GM12801 (cell line): ENCODE measurements around the gene HJURP.

Source experiments
- TF ChIP-seq, protein P1 (sequence below): IDR thresholded peaks from one replicate; pipeline ENCODE4 v1.5.1; 2011; ENCODE audit warnings: control low read depth; ENCODE audit not compliant: insufficient read length; ENCODE audit errors: extremely low read depth

HJURP gene

DNA sequence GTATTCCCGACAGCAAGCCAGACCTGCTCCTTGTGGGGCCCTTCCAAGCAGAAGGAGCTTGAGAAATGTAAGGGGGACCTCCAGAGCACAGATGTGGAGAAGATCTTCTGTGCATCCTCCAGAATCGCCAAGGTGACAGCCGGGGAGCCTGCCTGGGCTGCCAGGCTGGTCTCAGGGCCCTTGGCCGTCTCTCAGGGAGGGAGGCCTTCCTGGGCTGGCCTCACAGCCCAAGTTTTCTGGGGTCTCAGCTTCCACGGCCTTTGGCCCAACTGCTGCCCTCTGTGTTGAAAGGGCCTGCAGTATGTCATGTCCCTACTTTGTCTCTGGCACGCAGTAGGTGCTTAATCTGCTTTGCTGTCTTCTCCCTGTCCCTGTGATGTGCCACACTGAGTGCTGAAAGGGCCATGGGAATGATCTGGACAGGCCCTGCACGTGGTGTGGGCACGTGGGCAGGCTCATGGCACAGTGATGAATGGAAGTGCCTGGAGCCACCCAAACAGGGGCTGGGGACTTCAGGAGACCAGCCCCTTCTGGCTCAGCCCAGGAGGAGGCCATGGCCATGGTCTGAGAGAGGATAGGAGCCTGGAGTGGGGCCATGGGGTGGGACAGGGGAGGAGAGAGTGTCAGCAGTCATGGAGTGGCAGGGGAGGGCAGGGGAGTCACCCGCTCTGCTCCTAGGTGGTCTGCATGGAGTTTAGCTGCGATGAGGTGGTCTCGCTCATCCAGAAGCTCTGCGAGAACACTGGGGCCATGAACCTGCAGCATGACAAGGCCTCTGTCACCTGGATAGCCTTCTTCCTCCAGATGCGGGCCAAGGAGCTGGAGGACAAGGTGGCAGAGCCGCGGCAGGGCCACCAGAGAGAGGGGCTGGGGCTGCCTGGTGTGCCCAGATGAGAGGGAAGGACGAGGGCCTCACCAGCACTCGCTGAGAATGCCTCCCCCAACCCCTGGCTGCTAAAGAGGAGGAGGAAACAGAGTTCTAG, 35.4 kb downstream of the HJURP start:
- TF ChIP-seq, protein P1, sequence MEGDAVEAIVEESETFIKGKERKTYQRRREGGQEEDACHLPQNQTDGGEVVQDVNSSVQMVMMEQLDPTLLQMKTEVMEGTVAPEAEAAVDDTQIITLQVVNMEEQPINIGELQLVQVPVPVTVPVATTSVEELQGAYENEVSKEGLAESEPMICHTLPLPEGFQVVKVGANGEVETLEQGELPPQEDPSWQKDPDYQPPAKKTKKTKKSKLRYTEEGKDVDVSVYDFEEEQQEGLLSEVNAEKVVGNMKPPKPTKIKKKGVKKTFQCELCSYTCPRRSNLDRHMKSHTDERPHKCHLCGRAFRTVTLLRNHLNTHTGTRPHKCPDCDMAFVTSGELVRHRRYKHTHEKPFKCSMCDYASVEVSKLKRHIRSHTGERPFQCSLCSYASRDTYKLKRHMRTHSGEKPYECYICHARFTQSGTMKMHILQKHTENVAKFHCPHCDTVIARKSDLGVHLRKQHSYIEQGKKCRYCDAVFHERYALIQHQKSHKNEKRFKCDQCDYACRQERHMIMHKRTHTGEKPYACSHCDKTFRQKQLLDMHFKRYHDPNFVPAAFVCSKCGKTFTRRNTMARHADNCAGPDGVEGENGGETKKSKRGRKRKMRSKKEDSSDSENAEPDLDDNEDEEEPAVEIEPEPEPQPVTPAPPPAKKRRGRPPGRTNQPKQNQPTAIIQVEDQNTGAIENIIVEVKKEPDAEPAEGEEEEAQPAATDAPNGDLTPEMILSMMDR: no peak

DNA sequence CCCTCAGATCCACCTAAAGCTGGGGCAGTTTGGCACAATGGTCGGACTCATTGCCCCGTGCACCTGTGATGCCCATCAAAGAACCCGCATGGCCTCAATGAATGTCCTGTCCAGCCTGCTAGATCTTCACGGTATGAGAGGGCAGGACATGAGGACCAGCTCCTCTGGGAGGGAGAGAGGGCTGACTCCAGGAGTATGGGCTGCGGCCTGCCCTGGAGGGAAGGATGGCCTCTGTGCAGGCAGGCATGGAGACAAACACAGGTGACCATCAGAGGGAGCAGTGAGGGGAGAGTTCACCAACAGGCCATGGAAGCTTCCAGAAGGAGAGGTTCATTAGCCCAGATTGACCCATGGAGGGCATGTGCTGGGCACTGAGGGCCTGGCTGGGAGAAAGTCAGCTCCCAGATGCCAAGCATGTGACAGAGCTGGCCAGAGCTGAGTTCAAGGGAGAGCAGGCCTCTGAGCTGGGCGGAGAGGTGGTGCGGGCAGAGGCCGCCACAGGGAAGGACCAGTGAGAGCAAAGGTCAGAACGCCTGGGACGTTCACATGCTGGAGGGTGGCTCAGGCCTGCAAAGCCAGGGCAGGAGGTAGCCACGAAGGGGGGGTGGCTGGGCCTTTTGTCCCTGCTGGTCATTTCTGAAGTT, 36.2 kb downstream of the HJURP start:
- TF ChIP-seq, protein P1: no peak

DNA sequence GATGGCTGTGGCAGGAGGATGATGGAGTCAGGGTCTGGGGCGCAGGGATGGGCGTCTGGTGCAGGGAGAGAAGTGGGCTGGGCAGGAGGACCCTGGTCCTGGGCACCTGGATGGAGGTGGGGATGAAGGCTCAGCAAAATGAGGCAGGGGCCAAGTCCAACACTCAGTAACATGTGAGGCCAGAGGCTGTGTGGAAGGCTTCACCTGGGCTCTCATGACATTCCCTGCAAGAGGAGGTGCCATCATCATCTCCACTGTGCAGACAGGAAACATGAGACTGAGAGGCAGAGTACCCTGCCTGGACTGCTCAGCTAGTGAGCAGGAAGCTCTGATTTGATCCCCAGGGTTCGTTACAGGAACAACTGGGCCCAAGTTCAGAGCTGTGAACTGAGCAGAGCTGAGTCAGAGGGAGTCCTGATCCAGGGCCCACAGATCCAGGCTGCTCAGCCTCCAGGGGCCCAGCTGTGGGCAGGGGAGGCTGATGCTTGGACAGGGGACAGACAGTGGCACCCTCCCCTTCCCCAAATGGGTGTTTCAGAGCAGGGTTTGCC, 36.9 kb downstream of the HJURP start:
- TF ChIP-seq, protein P1: no peak

DNA sequence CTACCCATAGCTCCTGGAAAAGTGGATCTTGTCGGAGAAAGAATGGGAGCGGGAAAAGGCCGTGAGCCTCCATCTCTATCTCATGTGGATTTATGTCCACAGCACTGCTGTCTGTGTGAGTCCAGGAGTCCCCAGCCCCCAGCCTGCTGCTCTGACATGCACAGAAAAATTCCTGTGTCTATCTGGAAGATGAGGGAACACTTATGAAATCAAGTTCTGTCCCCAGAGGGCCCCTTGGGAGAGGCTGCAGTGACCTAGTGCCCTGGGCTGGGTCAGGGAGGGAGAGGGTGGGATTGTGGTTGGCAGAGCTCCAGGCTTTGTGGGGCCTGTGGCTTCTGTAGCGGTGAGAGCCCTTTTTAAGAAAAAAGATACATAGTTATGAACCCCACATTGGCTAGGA, 37.6 kb downstream of the HJURP start:
- TF ChIP-seq, protein P1: no peak

DNA sequence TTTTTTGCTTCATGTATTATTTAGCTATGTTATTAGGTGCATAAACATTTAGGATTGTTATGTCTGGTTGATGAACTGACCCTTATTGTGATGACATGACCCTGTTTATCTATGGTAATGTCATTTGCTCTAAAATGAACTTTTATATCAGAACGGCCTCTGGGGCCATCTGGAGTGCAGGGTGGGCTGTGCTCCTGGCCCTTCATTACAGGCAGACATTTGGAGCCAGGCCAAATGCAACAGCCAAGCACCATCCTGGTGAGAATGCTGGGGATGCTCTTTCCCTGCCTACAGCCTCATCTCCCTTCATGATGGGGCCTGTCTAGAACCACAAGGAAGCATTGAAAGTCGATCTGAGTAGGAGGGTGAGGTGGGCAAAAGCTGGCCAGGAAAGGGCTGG, 38.0 kb downstream of the HJURP start:
- TF ChIP-seq, protein P1: no peak

DNA sequence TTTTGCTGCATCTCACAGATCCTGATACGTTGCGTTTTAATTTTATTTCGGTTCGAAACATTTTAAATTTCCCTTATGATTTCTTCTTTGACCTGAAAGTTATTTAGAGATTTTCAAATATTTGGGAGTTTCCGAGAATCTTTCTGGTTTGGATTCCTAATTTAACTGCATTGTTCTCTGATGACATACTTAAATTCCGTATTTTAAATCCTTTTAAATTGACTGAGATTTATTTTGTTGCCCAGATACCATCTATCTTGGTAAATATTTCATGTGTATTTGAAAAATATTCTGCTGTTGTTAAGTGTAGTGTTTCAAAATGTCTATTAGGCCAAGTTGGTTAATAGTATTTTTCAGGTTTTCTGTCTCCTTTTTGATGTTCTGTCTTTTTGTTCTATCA, 38.5 kb downstream of the HJURP start:
- TF ChIP-seq, protein P1: no peak
